GM18498 (cell line): ENCODE results near the gene ZNF653.

Experiments
- ATAC-seq: cut with Tn5 transposase; IDR thresholded peaks from one replicate; pipeline ENCODE4 v1.9.1; 2021; ENCODE audit warnings: mild to moderate bottlenecking, moderate library complexity; ENCODE audit not compliant: unreplicated experiment

The ZNF653 gene, protein sequence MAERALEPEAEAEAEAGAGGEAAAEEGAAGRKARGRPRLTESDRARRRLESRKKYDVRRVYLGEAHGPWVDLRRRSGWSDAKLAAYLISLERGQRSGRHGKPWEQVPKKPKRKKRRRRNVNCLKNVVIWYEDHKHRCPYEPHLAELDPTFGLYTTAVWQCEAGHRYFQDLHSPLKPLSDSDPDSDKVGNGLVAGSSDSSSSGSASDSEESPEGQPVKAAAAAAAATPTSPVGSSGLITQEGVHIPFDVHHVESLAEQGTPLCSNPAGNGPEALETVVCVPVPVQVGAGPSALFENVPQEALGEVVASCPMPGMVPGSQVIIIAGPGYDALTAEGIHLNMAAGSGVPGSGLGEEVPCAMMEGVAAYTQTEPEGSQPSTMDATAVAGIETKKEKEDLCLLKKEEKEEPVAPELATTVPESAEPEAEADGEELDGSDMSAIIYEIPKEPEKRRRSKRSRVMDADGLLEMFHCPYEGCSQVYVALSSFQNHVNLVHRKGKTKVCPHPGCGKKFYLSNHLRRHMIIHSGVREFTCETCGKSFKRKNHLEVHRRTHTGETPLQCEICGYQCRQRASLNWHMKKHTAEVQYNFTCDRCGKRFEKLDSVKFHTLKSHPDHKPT

GRCh38 chr19:11505504-11506100 lies at the start of gene ZNF653:
Gene ZNF653 (minus strand): TSS chr19:11505839. CDS start chr19:11505786, 53 bp downstream.
- peak; percentile 57 for ATAC-seq

GRCh38 chr19:11555246-11555645 lies 49.6 kb upstream of the ZNF653 start:
- no peak for ATAC-seq

- no peak for ATAC-seq
These were observed 48.5 kb upstream of the ZNF653 start for GRCh38 chr19:11554160-11554559.

DNA sequence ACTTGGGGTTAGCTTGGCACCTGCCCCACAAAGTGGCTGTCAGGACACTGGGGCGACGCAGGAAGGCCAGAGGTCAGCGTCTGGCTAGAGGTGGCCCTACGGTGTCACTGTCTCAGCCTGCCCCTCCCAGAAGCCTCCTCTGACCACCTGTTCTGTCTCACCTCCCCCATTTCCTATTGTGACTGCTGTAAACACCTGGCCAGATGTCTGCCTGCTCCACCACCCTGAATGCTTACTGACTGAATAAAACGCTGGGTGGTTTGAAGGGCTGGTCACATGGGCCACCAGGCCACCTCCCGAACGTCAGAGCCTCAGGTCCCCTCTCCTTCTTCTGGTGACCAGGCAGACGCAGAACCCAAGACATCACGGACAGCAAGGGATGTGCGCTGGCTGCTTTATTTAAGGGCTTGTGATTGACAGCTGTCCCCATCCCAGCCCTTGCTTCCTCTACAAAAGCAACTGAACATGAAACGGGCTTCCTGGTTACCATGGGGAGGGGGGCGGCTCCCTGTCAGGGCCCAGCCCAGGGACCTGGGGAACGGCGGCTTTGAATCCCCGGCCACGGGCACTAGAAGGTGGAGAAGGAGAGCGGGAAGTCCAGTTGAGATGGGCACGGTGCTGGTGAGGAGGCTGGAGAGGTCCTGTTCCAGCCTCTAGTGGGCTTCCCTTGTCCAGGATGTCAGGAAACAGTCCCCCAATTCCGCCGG lies 47.2 kb upstream of the ZNF653 start:
- ATAC-seq: no peak

DNA sequence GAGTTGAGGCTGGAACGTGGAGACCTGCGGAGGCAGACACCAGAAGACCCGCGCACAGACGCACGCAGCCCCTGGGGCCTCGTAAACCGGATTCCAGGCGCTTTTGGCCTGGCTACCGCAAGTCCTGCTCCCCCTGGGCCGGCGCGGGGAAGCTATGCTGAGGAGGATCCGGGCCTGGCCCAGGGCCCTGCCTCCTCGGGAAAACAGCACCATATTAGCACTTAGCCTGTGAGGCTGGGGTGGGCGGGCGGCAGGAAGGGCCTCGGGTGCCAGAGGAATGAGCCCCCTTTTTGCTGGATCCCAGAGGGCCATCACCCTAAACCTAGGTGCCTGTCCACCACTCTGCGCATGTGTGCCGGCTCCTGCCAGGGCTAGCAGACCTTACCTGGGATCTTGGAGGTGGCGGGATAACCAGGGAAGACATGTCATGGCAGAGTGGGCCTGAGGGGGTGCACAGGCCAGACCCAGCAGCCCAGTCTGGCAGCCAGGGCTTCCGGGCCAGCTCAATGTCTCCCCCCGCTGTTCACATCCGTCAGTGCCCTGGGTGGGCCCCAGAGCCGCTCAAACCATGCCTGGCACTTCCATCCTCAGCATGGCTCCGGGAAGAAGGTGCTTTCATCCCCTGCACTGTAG lies 46.1 kb upstream of the ZNF653 start:
- ATAC-seq: no peak

DNA sequence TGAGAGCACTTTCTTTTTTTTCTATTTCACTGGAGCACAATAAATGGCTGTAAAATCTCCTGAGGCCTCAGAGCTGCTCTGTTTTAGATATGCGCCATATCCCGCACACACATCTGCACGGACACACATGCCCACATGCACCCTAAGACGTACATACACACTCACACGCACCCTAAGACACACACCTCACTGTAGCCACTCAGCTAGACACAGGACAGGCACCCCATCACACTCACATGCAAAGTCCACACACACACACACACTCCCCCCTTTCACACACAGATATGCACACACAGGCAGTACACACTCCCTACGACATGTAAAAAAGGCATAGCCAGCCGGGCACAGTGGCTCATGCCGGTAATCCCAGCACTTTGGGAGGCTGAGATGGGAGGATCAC lies 44.6 kb upstream of the ZNF653 start:
- no peak for ATAC-seq

GRCh38 chr19:11549386-11549953 lies 43.8 kb upstream of the ZNF653 start:
- ATAC-seq: no peak

GRCh38 chr19:11547929-11548700 lies 42.5 kb upstream of the ZNF653 start:
- ATAC-seq: no peak

GRCh38 chr19:11541238-11541637 lies 35.6 kb upstream of the ZNF653 start:
- no peak for ATAC-seq

DNA sequence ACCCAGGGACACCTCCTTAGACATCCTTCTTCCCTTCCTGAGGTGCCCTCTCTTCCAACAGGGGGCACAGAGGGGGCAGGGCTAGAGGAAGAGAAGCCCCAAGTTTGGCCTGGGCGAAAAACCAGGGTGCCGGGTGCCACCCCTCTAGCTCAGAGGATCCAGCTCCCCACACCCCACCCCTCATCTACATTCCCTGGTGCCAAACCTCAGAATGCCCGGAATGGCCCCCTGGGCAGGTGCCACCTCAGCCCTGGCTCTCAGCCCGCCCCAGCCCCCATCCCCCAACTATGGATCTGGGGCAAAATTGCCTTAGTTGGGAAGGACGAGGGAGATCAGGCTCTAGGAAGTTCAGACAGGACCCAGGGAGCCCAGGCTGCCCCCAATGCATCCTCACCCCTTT lies 35.0 kb upstream of the ZNF653 start:
- ATAC-seq: no peak

- no peak for ATAC-seq
These were observed 34.1 kb upstream of the ZNF653 start for GRCh38 chr19:11539495-11540365.

DNA sequence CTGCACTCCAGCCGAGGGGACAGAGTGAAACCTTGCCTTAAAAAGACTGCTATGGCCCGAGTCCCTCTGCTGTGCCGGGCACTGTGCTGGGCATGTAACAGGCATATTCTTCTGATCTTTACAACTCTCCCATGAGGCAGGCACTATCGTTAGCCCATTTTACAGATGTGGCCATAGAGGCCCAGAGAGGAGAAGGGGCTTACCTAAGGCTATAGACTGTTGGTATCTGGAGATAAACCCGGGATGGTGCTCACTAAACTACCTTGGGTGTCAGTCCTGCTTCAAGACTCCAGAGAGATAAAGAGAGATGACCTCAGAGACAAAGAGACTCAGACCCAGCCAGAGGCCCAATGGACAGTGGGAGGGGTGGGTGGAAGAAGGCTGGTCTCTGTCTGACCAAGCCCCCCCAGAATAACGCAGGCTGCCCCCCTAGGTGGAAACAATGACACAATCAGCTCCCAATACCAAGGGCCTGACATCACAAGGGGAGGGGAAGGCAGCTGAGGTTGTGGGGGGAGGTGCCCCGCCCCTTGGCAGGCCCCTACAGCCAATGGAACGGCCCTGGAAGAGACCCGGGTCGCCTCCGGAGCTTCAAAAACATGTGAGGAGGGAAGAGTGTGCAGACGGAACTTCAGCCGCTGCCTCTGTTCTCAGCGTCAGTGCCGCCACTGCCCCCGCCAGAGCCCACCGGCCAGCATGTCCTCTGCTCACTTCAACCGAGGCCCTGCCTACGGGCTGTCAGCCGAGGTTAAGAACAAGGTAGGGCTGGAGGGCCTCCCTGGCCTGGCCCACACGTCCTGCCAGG lies 32.8 kb upstream of the ZNF653 start, which contains the start of gene CNN1:
TSS of gene CNN1 (plus strand) at position 620 of the 805 bp plus-strand sequence. CDS start at position 697, 77 bp downstream.
- no peak for ATAC-seq

- peak; percentile 59 for ATAC-seq
These were observed 30.4 kb upstream of the ZNF653 start for GRCh38 chr19:11535792-11536595.

- no peak for ATAC-seq
These were observed 29.3 kb upstream of the ZNF653 start for GRCh38 chr19:11534948-11535347.

DNA sequence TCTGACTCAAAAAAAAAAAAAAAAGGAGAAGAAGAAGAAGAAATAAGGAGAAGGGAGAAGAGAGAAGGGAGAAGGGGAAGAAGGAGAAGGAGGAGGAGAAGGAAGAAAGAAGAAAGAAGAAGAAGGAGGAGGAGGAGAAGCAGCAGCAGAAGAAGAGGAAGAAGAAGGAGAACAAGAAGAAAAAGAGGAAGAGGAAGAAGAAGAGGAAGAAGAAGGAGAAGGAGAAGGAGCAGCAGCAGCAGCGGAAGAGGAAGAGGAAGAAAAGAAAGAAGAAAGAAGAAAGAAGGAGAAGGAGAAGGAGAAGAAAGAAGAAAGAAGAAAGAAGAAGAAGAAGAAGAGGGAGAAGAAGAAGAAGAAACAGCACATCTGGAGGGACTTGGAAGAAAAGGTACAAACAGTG lies 28.9 kb upstream of the ZNF653 start:
- ATAC-seq: no peak

- no peak for ATAC-seq
These were observed 24.8 kb upstream of the ZNF653 start for GRCh38 chr19:11530432-11530831.
